ENCODE results near the gene PIEZO2.

Gene PIEZO2

DNA sequence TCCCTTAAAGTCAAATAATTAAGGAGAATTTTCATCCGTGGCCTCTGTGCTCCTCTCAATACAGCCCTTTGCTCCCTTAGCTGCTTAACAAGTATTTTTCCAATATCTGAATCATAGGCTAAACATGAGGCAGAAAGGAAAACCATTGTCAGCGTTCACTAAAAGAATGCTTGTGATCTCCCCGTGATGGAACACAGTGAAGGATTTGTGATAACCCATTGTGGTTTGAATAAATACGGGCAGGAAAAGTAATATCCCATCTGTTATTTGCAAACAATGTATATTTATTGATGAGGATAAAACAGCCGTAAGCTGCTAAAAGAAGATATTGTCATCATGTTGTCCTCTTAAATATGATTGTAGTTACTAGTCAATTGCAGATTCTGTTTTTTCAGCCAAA, 365.4 kb downstream of the PIEZO2 start:
- no peak for DNase-seq (ENCODE audit: low spot score in 2 of 2)
- H3K9me3 Mint-ChIP-seq, result peaks cover 3% of the 10 kb centered on the region
- no peak overlapping the region for H3K4me3 Mint-ChIP-seq
- no peak overlapping the region for H3K27ac Mint-ChIP-seq
- no peaks in the 10 kb centered on the region for H3K36me3 Mint-ChIP-seq
- peaks cover 2% of the 10 kb centered on the region for H3K4me1 Mint-ChIP-seq
- H3K27me3 Mint-ChIP-seq, result peaks cover 10% of the 10 kb centered on the region
- ATAC-seq (ENCODE audit: low read depth), result no peak

DNA sequence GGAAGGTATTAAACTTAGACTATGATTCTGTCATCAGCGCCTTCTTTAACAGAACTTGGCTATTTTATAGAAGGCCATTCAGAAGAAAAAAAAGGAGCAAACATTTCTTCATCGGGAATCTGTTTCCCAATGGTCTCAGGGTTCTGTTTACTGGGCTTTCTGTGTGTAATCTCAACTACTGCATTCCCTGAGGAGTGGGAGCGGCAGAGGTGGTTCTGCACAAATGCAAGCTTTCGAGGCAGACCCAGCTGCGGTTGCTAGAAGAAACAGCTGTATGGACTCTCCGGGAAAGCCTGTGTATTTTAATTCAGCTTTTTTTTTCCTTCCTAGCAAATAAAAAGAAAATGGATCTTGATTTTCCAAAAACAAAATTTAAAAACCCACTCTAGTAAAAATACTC, 372.9 kb downstream of the PIEZO2 start:
- H3K36me3 Mint-ChIP-seq, result no peaks in the 10 kb centered on the region
- H3K27me3 Mint-ChIP-seq, result peaks cover 6% of the 10 kb centered on the region
- DNase-seq (ENCODE audit: low spot score in 2 of 2), result no peak
- H3K4me3 Mint-ChIP-seq, result no peak overlapping the region
- no peaks in the 10 kb centered on the region for H3K4me1 Mint-ChIP-seq
- no peak for ATAC-seq (ENCODE audit: low read depth)
- H3K9me3 Mint-ChIP-seq, result no peaks in the 10 kb centered on the region
- H3K27ac Mint-ChIP-seq, result no peak overlapping the region

DNA sequence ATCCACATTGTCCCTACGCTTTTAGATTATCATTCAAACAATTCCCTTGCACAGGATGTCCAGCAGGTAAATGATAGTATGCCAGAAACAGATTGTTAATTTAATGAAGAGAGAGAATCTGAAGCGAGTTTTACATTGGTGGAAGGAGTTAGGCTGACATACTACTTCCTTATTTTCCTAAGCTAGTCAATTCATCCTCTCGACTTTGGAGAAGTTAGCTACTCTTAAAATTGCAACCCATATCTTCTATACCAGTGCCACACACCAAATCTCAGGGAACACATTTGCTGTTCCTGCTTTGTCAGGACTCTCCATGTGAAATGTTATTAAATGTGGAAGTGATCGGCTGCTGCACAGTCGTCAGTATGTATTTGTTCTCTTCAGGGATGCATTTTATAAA, 374.3 kb downstream of the PIEZO2 start:
- Mint-ChIP-seq H3K36me3 (no peaks in the 10 kb centered on the region), H3K4me3 (no peak overlapping the region), H3K4me1 (no peaks in the 10 kb centered on the region), H3K9me3 (no peaks in the 10 kb centered on the region), H3K27me3 (peaks cover 6% of the 10 kb centered on the region), H3K27ac (no peak overlapping the region)
- DNase-seq (ENCODE audit: low spot score in 2 of 2) (no peak), ATAC-seq (ENCODE audit: low read depth) (no peak)

GRCh38 chr18:10771053-10771709, 378.2 kb downstream of the PIEZO2 start:
- Mint-ChIP-seq H3K4me1 (no peaks in the 10 kb centered on the region), H3K36me3 (no peaks in the 10 kb centered on the region), H3K4me3 (no peak overlapping the region), H3K27ac (no peak overlapping the region), H3K27me3 (no peaks in the 10 kb centered on the region), H3K9me3 (no peaks in the 10 kb centered on the region)
- ATAC-seq (ENCODE audit: low read depth), result no peak
- DNase-seq (ENCODE audit: low spot score in 2 of 2), result no peak

GRCh38 chr18:10770264-10770663, 379.1 kb downstream of the PIEZO2 start:
- no peaks in the 10 kb centered on the region for H3K36me3 Mint-ChIP-seq
- no peak overlapping the region for H3K4me3 Mint-ChIP-seq
- DNase-seq (ENCODE audit: low spot score in 2 of 2) (no peak), ATAC-seq (ENCODE audit: low read depth) (no peak)
- H3K4me1 Mint-ChIP-seq, result no peaks in the 10 kb centered on the region
- H3K27ac Mint-ChIP-seq, result no peak overlapping the region
- H3K27me3 Mint-ChIP-seq, result peaks cover 2% of the 10 kb centered on the region
- H3K9me3 Mint-ChIP-seq, result no peaks in the 10 kb centered on the region

- Mint-ChIP-seq H3K9me3 (no peaks in the 10 kb centered on the region), H3K4me3 (no peak overlapping the region), H3K27me3 (peaks cover 3% of the 10 kb centered on the region), H3K4me1 (no peaks in the 10 kb centered on the region), H3K36me3 (no peaks in the 10 kb centered on the region), H3K27ac (no peak overlapping the region)
- ATAC-seq (ENCODE audit: low read depth), result no peak
- no peak for DNase-seq (ENCODE audit: low spot score in 2 of 2)
Observed at GRCh38 chr18:10768221-10768620, 381.1 kb downstream of the PIEZO2 start.

DNA sequence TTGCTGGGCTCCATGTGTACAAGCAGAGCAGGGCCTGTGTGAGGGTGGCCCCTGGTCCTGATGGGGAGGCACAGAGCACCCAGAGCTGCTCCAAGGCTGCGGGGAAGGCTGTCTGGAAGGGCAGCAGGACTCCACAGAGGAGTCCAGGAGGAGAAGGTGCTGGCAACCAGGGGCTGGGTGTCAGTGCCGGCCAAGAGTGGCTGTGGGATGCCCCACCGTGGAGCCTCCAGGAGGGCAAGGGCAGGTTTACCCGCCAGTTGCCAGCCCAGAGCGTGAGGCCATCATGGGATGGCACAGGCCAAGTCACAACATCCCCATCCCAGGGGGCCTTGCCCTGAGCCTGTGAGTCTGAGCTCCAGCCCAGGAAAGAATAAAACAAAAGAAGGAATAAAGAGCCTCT, 381.7 kb downstream of the PIEZO2 start:
- ATAC-seq (ENCODE audit: low read depth) (no peak), DNase-seq (ENCODE audit: low spot score in 2 of 2) (no peak)
- H3K36me3 Mint-ChIP-seq, result no peaks in the 10 kb centered on the region
- H3K4me1 Mint-ChIP-seq, result no peaks in the 10 kb centered on the region
- H3K27me3 Mint-ChIP-seq, result peaks cover 4% of the 10 kb centered on the region
- H3K4me3 Mint-ChIP-seq, result no peak overlapping the region
- no peaks in the 10 kb centered on the region for H3K9me3 Mint-ChIP-seq
- H3K27ac Mint-ChIP-seq, result no peak overlapping the region

DNA sequence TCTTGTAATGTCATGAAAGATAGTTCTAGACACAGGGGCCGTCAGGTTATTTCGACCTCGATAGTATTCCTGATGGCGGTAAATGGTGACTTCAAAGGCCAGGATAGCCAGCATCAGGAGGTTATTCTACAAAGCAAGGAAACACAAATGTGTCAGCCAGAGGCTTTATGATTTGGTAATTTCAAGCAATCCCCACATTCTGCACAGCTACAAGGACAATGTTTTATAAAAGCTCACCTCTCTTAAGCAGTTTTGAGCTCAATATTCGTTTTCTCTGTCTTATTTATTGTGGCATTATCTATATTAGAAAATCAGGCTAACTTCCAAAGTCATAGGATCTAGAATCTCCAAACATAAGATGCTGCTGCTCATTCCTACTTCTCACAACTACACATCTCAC, 388.4 kb downstream of the PIEZO2 start:
- Mint-ChIP-seq H3K27ac (no peak overlapping the region), H3K4me3 (no peak overlapping the region), H3K4me1 (no peaks in the 10 kb centered on the region), H3K36me3 (no peaks in the 10 kb centered on the region), H3K27me3 (peaks cover 4% of the 10 kb centered on the region), H3K9me3 (no peaks in the 10 kb centered on the region)
- ATAC-seq (ENCODE audit: low read depth) (no peak), DNase-seq (ENCODE audit: low spot score in 2 of 2) (no peak)

DNA sequence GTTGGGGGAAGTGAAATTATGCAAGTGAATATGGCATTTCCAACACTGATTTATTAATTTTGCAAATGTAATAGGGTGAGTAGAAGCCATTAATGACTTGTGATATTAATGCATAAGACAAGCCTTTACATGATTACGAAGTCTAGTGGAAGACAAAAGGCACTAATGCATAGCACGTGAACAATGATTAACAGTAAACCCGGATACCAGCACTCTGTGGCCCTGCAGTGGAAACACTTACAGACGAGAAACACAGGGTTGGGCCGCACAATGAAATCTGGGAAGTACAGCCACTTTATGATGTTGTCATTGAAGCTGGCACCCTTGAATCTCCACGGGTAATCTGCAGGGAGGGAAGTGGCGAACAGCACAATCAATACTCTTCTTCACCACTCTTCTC, 390.1 kb downstream of the PIEZO2 start:
- Mint-ChIP-seq H3K9me3 (no peaks in the 10 kb centered on the region), H3K27ac (no peak overlapping the region), H3K4me1 (no peaks in the 10 kb centered on the region), H3K36me3 (no peaks in the 10 kb centered on the region), H3K27me3 (peaks cover 2% of the 10 kb centered on the region), H3K4me3 (no peak overlapping the region)
- DNase-seq (ENCODE audit: low spot score in 2 of 2) (no peak), ATAC-seq (ENCODE audit: low read depth) (no peak)

GRCh38 chr18:10757946-10758345, 391.4 kb downstream of the PIEZO2 start:
- no peaks in the 10 kb centered on the region for H3K9me3 Mint-ChIP-seq
- no peak overlapping the region for H3K4me3 Mint-ChIP-seq
- DNase-seq (ENCODE audit: low spot score in 2 of 2), result no peak
- H3K4me1 Mint-ChIP-seq, result no peaks in the 10 kb centered on the region
- H3K27ac Mint-ChIP-seq, result no peak overlapping the region
- H3K36me3 Mint-ChIP-seq, result no peaks in the 10 kb centered on the region
- ATAC-seq (ENCODE audit: low read depth), result no peak
- H3K27me3 Mint-ChIP-seq, result no peaks in the 10 kb centered on the region

- Mint-ChIP-seq H3K9me3 (no peaks in the 10 kb centered on the region), H3K36me3 (no peaks in the 10 kb centered on the region), H3K27me3 (no peaks in the 10 kb centered on the region), H3K4me1 (no peaks in the 10 kb centered on the region), H3K27ac (no peak overlapping the region), H3K4me3 (no peak overlapping the region)
- DNase-seq (ENCODE audit: low spot score in 2 of 2), result no peak
- ATAC-seq (ENCODE audit: low read depth), result no peak
Observed at GRCh38 chr18:10757349-10757748, 392.0 kb downstream of the PIEZO2 start.

GRCh38 chr18:10755855-10756254, 393.5 kb downstream of the PIEZO2 start:
- no peaks in the 10 kb centered on the region for H3K36me3 Mint-ChIP-seq
- no peak for ATAC-seq (ENCODE audit: low read depth)
- no peaks in the 10 kb centered on the region for H3K9me3 Mint-ChIP-seq
- H3K4me3 Mint-ChIP-seq, result no peak overlapping the region
- no peaks in the 10 kb centered on the region for H3K4me1 Mint-ChIP-seq
- H3K27ac Mint-ChIP-seq, result no peak overlapping the region
- no peaks in the 10 kb centered on the region for H3K27me3 Mint-ChIP-seq
- no peak for DNase-seq (ENCODE audit: low spot score in 2 of 2)

- no peaks in the 10 kb centered on the region for H3K36me3 Mint-ChIP-seq
- ATAC-seq (ENCODE audit: low read depth), result no peak
- H3K9me3 Mint-ChIP-seq, result no peaks in the 10 kb centered on the region
- no peaks in the 10 kb centered on the region for H3K27me3 Mint-ChIP-seq
- no peaks in the 10 kb centered on the region for H3K4me1 Mint-ChIP-seq
- no peak overlapping the region for H3K27ac Mint-ChIP-seq
- DNase-seq (ENCODE audit: low spot score in 2 of 2), result no peak
- H3K4me3 Mint-ChIP-seq, result no peak overlapping the region
Observed at GRCh38 chr18:10754128-10754527, 395.2 kb downstream of the PIEZO2 start.

DNA sequence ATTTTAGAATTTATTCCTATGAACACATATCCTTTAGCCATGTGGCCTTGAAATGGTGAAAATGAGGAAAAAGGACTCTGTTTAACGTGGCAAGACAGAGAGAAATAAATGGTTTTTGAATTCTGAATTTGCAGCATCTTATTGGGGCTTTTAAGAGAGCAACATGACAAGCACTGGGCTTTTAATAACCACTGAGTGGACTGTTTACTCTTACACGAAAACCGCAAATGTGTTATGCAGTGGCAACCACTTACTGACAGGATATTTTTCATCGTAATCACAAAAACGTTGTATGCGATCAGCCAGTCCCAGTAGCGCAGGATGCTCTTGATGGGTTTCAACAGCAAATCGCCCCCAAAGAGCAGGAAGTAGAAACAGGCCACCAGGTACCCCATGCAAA, 397.0 kb downstream of the PIEZO2 start:
- no peaks in the 10 kb centered on the region for H3K9me3 Mint-ChIP-seq
- H3K27ac Mint-ChIP-seq, result no peak overlapping the region
- H3K27me3 Mint-ChIP-seq, result no peaks in the 10 kb centered on the region
- H3K36me3 Mint-ChIP-seq, result no peaks in the 10 kb centered on the region
- no peaks in the 10 kb centered on the region for H3K4me1 Mint-ChIP-seq
- DNase-seq (ENCODE audit: low spot score in 2 of 2), result no peak
- ATAC-seq (ENCODE audit: low read depth), result no peak
- no peak overlapping the region for H3K4me3 Mint-ChIP-seq

DNA sequence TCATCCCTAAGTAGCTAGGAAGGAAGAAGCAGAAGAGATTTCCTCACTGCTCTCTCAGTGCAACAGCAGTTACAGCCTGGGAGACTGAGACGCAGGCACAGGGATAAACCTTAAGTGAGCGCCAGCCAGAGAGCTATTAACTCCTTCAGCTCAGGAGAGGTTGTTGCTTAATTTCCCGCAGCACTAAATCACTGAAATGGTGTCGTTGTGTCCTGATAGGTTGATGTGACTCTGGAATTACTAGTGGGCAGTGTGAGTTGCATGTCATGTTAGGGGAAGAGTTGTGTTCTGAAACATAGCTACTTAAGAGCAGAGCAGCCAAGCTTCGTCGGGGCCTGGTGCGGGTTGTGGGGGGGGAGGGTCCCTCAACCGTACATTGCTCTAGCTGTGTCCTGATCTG, 397.7 kb downstream of the PIEZO2 start:
- Mint-ChIP-seq H3K9me3 (no peaks in the 10 kb centered on the region), H3K27me3 (no peaks in the 10 kb centered on the region), H3K36me3 (no peaks in the 10 kb centered on the region), H3K27ac (no peak overlapping the region), H3K4me3 (no peak overlapping the region), H3K4me1 (no peaks in the 10 kb centered on the region)
- no peak for DNase-seq (ENCODE audit: low spot score in 2 of 2)
- no peak for ATAC-seq (ENCODE audit: low read depth)
